ENCODE data around the gene ARHGAP18.

ARHGAP18 gene

DNA sequence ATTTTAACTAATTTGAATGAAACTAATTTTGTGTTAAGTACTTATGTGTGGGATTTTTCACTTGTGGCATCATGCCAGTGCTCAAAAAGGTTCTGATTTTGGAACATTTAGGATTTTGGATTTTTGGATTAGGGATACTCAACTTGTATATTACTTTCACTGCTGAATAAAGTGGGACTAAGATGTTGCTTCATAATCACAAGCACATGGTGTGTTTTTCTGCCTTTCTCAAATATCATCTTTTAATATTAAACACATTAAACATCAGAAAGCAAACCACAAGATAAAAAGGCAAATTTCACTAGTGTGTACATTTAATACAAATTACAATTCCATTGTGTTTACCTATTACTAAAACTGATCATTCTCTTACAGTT is 89.8 kb downstream of the ARHGAP18 start:
- peaks cover 6% of the 10 kb centered on the region for H3K9me3 Mint-ChIP-seq
- no peaks in the 10 kb centered on the region for H3K27me3 Mint-ChIP-seq (ENCODE audit: low read depth, poor library complexity)
- no peaks in the 10 kb centered on the region for H3K36me3 Mint-ChIP-seq (ENCODE audit: low read depth)
- no peak for DNase-seq
- no peaks in the 10 kb centered on the region for H3K4me1 Mint-ChIP-seq
- H3K4me3 Mint-ChIP-seq = no peak overlapping the region
- no peak overlapping the region for H3K27ac Mint-ChIP-seq
- TF ChIP-seq, protein P1, sequence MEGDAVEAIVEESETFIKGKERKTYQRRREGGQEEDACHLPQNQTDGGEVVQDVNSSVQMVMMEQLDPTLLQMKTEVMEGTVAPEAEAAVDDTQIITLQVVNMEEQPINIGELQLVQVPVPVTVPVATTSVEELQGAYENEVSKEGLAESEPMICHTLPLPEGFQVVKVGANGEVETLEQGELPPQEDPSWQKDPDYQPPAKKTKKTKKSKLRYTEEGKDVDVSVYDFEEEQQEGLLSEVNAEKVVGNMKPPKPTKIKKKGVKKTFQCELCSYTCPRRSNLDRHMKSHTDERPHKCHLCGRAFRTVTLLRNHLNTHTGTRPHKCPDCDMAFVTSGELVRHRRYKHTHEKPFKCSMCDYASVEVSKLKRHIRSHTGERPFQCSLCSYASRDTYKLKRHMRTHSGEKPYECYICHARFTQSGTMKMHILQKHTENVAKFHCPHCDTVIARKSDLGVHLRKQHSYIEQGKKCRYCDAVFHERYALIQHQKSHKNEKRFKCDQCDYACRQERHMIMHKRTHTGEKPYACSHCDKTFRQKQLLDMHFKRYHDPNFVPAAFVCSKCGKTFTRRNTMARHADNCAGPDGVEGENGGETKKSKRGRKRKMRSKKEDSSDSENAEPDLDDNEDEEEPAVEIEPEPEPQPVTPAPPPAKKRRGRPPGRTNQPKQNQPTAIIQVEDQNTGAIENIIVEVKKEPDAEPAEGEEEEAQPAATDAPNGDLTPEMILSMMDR (IDR thresholded peaks at IDR 0.05) = no peak

DNA sequence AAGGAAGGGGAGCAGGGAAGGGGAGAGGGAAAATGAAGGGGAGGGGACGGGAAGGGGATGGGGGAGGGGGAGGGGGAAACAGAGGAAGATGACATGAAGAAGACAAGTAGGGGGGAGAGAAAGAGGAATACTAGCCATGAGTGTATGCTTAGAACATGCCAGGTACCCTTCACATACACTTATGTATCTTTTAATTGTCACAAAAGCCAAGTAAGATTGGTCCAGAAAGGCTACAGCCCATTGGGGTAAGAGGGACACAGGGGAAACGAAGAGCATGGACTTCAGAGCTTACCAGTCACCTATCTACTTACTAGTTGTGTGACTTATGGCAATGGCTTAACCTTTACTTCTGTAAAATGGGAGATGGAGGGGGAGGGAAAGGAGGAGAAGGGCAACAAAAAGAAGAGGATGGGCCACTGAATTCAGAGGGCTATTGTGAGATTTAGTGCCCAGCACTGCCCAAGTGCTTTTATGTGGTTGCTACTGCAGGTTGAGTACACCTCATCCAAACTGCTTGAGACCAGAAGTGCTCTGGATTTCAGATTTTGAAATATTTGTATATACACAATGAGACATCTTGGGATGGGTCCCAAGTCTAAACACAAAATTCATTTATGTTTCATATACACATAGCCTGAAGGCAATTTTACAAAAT is 90.3 kb downstream of the ARHGAP18 start:
- no peak overlapping the region for H3K4me3 Mint-ChIP-seq
- H3K36me3 Mint-ChIP-seq (ENCODE audit: low read depth) = no peaks in the 10 kb centered on the region
- TF ChIP-seq, protein P1 (IDR thresholded peaks at IDR 0.05) = no peak
- H3K4me1 Mint-ChIP-seq = no peaks in the 10 kb centered on the region
- no peaks in the 10 kb centered on the region for H3K27me3 Mint-ChIP-seq (ENCODE audit: low read depth, poor library complexity)
- H3K27ac Mint-ChIP-seq = no peak overlapping the region
- no peak for DNase-seq
- H3K9me3 Mint-ChIP-seq = peaks cover 6% of the 10 kb centered on the region

DNA sequence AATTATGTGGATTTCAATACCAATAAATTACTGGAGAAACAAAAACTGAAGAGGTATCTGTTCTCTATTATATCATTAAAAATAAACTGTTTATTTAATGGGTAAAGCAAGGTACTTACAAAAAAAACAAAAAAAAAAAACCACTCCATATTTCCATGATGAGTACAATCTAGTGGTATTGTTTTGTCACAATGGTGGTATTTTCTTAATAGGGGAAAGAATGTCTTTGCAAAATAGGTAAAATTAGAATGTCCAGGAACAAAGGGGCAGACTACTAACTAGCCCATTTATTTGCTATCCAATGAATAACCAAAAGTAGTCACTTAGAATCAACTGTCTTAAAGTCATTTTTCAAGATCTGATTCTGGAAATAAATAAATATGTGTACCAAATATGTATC is 92.0 kb downstream of the ARHGAP18 start:
- H3K9me3 Mint-ChIP-seq = peaks cover 6% of the 10 kb centered on the region
- no peak for DNase-seq
- H3K27ac Mint-ChIP-seq = no peak overlapping the region

DNA sequence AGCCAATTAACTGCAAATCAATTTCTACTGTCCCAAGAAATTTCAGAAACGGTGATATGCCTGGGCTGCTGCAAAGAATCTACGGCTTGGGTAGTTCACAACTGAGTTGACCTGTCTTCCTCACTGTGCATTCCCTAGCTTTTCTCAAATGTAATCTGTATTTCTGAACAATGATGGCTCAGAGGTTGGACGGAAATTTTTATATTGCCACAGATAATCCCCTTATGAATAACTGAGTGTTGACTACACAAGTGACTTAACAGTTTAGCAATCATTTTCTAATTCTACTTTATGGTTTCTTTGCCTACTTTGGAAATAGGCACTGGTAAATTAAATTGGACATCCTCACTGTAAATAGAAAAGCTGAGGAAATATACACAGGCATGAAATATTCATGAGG is 94.5 kb downstream of the ARHGAP18 start:
- H3K4me3 Mint-ChIP-seq = no peak overlapping the region
- DNase-seq = no peak
- H3K27me3 Mint-ChIP-seq (ENCODE audit: low read depth, poor library complexity) = no peaks in the 10 kb centered on the region

More for the DNA sequence above, 92.0 kb downstream of the ARHGAP18 start:
- H3K36me3 Mint-ChIP-seq (ENCODE audit: low read depth) = no peaks in the 10 kb centered on the region
- no peak overlapping the region for H3K4me3 Mint-ChIP-seq
- H3K27me3 Mint-ChIP-seq (ENCODE audit: low read depth, poor library complexity) = no peaks in the 10 kb centered on the region
- TF ChIP-seq, protein P1 (IDR thresholded peaks at IDR 0.05) = no peak
- no peaks in the 10 kb centered on the region for H3K4me1 Mint-ChIP-seq

DNA sequence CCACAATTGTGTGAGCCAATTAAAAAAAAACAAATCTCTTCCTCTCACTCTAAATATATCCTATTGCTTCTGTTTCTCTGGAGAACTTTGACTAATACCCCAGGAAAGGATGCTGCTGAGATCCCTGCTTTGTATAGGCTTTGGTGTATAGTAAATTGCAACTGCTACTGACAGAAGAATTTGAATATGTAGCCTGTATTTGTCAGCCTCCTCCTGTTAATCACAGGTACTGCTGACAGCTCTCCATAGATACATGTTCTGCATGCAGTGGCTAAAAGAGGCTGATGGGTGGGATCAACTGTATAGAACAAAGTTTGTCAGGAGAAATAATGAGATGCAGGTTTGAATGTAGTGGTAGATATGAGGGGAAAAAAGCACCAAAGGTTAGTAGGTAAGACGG is 95.0 kb downstream of the ARHGAP18 start:
- TF ChIP-seq, protein P1 (IDR thresholded peaks at IDR 0.05) = no peak
- peaks cover 6% of the 10 kb centered on the region for H3K9me3 Mint-ChIP-seq
- no peaks in the 10 kb centered on the region for H3K36me3 Mint-ChIP-seq (ENCODE audit: low read depth)
- DNase-seq = no peak
- H3K4me3 Mint-ChIP-seq = no peak overlapping the region
- no peaks in the 10 kb centered on the region for H3K27me3 Mint-ChIP-seq (ENCODE audit: low read depth, poor library complexity)
- no peak overlapping the region for H3K27ac Mint-ChIP-seq
- H3K4me1 Mint-ChIP-seq = no peaks in the 10 kb centered on the region

More for the DNA sequence above, 94.5 kb downstream of the ARHGAP18 start:
- no peaks in the 10 kb centered on the region for H3K4me1 Mint-ChIP-seq
- no peak overlapping the region for H3K27ac Mint-ChIP-seq
- TF ChIP-seq, protein P1 (IDR thresholded peaks at IDR 0.05) = no peak
- no peaks in the 10 kb centered on the region for H3K36me3 Mint-ChIP-seq (ENCODE audit: low read depth)
- H3K9me3 Mint-ChIP-seq = peaks cover 6% of the 10 kb centered on the region

DNA sequence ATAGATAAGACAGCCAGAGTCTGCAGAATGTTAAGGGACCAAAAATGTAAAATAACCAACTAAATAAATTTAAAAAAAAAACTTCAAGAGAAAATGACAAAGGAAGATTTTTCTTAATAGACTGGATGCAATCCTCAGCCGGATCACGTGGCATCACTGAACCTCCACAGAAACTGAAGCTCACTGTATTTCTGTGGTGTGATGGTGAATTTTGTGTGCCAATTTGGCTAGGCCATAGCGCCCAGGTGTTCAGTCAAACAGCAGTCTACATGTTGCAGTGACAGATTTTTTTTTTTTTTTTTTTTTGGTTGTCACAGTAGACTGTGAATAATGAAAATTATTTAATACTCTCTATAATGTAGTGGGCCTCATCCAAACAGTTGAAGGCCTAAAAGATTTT is 95.5 kb downstream of the ARHGAP18 start:
- TF ChIP-seq, protein P1 (IDR thresholded peaks at IDR 0.05) = no peak
- no peaks in the 10 kb centered on the region for H3K36me3 Mint-ChIP-seq (ENCODE audit: low read depth)
- H3K4me1 Mint-ChIP-seq = no peaks in the 10 kb centered on the region
- no peak for DNase-seq
- no peaks in the 10 kb centered on the region for H3K27me3 Mint-ChIP-seq (ENCODE audit: low read depth, poor library complexity)
- H3K4me3 Mint-ChIP-seq = no peak overlapping the region
- H3K27ac Mint-ChIP-seq = no peak overlapping the region
- H3K9me3 Mint-ChIP-seq = peaks cover 6% of the 10 kb centered on the region
